Prostate gland (tissue), 2 donors: ENCODE results near the gene CENPVL2. TPM values are rescaled to one million over a fixed set of nuclear protein-coding genes. Genes with fewer than 3 reads are reported as not detected.
"Not testable (repeated sequence)": the region's sequence is repeated elsewhere in the genome, so short reads cannot be mapped to it uniquely, and the experiment has no call there.

Experiments used
- DNase-seq: peaks from one replicate; pipeline ENCODE4 v3.0.0-alpha.2; 2019; ENCODE audit warnings: low spot score
- H3K27ac ChIP-seq, 2 donors: fragments of 200-600 bp; sonication (generic); 2 replicates each; pipeline ENCODE4 v1.5.1; 2017 to 2019
- H3K27me3 ChIP-seq: fragments of 200-600 bp; sonication (generic); replicated peaks from 2 replicates; pipeline ENCODE4 v1.5.1; 2019; ENCODE audit not compliant: insufficient read depth
- H3K36me3 ChIP-seq, 2 donors: fragments of 200-600 bp; sonication (generic); 1 replicate in 1 of 2; 2 replicates in 1 of 2; pipeline versions ENCODE4 v1.5.1 to v1.8.1; 2017 to 2019
- H3K4me1 ChIP-seq: fragments of 200-600 bp; sonication (generic); replicated peaks from 2 replicates; pipeline ENCODE4 v1.5.1; 2019
- H3K4me3 ChIP-seq, 2 donors: fragments of 200-600 bp; sonication (generic); 2 replicates each; pipeline ENCODE4 v1.5.1; 2017 to 2019
- H3K9me3 ChIP-seq: fragments of 200-600 bp; sonication (generic); 2 replicates; pipeline ENCODE4 v1.5.1; 2017
- POLR2A ChIP-seq: fragments of 450-650 bp; IDR thresholded peaks from one replicate; pipeline ENCODE4 v1.6.1; 2016; ENCODE audit warnings: antibody characterized with exemption, mild to moderate bottlenecking
- POLR2AphosphoS5 ChIP-seq: sonication (generic); formaldehyde crosslinking; IDR thresholded peaks from one replicate; pipeline ENCODE4 v1.6.1; 2017; ENCODE audit warnings: antibody characterized with exemption
- WGBS: methylation state at CpG from one replicate; pipeline ENCODE4 v1.1.5; 2018; 5-methylcytosine and 5-hydroxymethylcytosine counted together
- intact Hi-C: fragments of 100-400 bp; cut with DNase I; formaldehyde crosslinking; loops from one replicate; pipeline ENCODE4 v1.14.2; 2022
- total RNA-seq, 2 donors: library from RNA; depleted of rRNA; stranded (reverse); fragments of >200 nt; gene quantifications; one replicate each; pipeline ENCODE4 v1.1.0, GENCODE V29; 2016
- TF ChIP-seq, protein P1 (sequence below), 4 experiments: fragments of 200-600 bp in 2 of 4; fragments of 450-650 bp in 2 of 4; sonication (generic) in 2 of 4; IDR thresholded peaks; 1 replicate in 3 of 4; 2 replicates in 1 of 4; pipeline ENCODE4 v1.5.1; 2016 to 2019; ENCODE audit warnings: antibody characterized with exemption in 4 of 4, mild to moderate bottlenecking in 2 of 4, moderate library complexity in 2 of 4

Gene CENPVL2
- total RNA-seq: 1 to 10 TPM in 1 of 2 donors, not detected in 1; 3.0 TPM

DNA sequence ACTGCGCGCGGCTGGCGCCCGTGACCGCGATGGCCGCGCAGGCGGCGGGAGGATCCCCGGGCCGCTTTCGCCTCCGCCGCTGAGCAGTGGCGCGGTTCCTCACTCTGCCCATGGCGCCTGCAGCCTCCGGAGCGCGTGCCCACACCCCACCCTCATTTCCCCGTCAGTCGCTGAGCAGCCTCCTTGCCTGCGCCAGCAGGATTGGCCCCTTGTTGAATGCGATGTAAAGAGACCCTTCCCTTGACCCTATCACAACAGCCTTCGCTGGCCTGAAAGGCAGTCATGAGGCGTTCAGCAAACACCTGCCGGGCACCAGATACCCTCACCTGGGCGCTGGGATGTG lies at the start of gene CENPVL2:
CENPVL2 (minus strand) TSS at position 112 of the 343 bp plus-strand sequence; CDS start at position 112, 0 bp downstream.
- WGBS: no CpG with 5 or more reads among the region's 30 CpGs
- H3K4me1 ChIP-seq, intact Hi-C loops, H3K9me3 ChIP-seq, H3K4me3 ChIP-seq, H3K27ac ChIP-seq, H3K27me3 ChIP-seq, DNase-seq, H3K36me3 ChIP-seq: not testable (repeated sequence)

DNA sequence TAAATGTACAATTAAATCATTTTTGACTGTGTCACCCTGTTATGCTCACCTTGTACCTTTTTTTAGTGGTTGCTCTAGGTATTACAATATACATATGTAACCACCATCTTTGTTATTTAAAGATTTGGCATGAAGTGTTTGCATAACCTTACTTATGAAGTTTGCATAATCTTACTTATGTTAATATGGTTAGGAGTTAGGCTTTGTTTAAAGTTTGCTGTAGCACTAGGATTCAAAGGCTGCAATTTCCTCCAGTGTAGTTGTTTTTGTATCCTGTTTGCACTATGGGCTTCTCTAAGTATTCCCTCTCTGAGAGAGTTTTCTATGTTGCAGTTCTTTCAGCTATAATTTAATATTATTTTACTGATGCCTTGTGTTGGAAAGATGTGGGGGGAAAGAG lies 45.6 kb upstream of the CENPVL2 start:
- Histone ChIP-seq H3K4me1 (no peaks in the 10 kb centered on the region), H3K27me3 (no peaks in the 10 kb centered on the region), H3K9me3 (no peaks in the 10 kb centered on the region), H3K27ac (no peak overlapping the region), H3K36me3 (no peaks in the 10 kb centered on the region), H3K4me3 (no peak overlapping the region)
- TF ChIP-seq, protein P1, sequence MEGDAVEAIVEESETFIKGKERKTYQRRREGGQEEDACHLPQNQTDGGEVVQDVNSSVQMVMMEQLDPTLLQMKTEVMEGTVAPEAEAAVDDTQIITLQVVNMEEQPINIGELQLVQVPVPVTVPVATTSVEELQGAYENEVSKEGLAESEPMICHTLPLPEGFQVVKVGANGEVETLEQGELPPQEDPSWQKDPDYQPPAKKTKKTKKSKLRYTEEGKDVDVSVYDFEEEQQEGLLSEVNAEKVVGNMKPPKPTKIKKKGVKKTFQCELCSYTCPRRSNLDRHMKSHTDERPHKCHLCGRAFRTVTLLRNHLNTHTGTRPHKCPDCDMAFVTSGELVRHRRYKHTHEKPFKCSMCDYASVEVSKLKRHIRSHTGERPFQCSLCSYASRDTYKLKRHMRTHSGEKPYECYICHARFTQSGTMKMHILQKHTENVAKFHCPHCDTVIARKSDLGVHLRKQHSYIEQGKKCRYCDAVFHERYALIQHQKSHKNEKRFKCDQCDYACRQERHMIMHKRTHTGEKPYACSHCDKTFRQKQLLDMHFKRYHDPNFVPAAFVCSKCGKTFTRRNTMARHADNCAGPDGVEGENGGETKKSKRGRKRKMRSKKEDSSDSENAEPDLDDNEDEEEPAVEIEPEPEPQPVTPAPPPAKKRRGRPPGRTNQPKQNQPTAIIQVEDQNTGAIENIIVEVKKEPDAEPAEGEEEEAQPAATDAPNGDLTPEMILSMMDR (IDR thresholded peaks at IDR 0.05): no peak
- TF ChIP-seq POLR2AphosphoS5 (no peak), POLR2A (no peak)
- DNase-seq: no peak
- intact Hi-C loops: no loop called here

DNA sequence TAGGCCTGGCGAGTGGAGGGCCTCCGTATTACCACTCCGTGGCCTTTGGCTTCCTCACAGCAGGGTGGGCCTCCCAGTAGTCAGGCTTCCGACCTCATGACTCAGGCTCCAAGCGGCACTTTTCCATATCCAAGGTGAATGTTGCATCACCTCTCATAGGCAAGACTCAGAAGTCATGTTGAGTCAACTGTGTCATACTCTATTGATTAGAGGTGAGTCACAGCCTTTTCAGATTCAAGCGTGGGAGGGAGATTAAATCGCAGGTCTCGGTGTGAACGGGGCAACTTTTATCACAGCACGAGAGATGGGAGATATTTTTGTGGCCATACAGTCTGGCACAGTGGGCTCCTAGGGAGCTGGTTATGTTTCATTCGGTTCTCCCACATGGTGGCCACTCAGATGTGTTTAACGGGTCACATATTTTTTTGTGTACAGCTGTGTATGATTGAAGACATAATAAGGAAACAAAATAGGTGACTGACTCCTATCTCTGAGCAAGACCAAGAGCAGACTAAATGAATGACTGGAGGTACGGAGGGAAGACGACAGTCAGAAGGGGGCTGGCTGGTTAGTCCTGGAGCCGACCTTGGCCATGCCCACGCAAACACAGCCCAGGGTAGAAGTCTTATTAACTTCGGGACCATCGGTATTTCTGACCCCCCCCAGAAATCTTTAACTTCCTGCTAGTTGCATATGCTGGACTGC lies 30.5 kb upstream of the CENPVL2 start:
- H3K4me1 ChIP-seq, H3K27ac ChIP-seq, DNase-seq, intact Hi-C loops, H3K9me3 ChIP-seq, H3K36me3 ChIP-seq, H3K27me3 ChIP-seq, H3K4me3 ChIP-seq: not testable (repeated sequence)
- WGBS: no CpG with 5 or more reads among the region's 18 CpGs

DNA sequence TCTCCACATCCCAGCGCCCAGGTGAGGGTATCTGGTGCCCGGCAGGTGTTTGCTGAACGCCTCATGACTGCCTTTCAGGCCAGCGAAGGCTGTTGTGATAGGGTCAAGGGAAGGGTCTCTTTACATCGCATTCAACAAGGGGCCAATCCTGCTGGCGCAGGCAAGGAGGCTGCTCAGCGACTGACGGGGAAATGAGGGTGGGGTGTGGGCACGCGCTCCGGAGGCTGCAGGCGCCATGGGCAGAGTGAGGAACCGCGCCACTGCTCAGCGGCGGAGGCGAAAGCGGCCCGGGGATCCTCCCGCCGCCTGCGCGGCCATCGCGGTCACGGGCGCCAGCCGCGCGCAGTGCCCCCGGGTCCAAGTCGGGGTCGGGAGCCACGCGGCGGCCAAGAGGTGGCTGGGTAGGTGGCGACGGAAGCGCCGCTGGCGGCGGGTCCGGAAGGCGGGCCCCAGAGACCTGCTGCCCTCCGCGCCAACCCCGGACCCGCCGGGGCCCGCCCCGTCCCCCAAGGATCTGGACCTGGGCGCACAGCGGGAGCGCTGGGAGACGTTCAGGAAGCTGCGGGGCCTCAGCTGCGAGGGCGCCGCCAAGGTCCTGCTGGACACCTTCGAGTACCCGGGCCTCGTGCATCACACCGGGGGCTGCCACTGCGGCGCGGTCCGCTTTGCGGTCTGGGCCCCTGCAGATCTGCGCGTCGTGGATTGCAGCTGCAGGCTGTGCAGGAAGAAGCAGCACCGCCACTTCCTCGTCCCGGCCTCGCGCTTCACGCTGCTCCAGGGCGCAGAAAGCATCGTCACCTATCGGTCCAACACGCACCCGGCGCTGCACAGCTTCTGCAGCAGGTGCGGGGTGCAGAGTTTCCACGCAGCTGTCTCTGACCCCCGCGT lies 27.9 kb upstream of the CENPVL2 start, which contains the start of gene CENPVL1:
CENPVL1 (plus strand) TSS at position 236 of the 888 bp plus-strand sequence; CDS start at position 236, 0 bp downstream.
- H3K27ac ChIP-seq, H3K36me3 ChIP-seq, H3K4me3 ChIP-seq, DNase-seq, intact Hi-C loops, H3K9me3 ChIP-seq, H3K4me1 ChIP-seq, H3K27me3 ChIP-seq: not testable (repeated sequence)
- no CpG with 5 or more reads among the region's 87 CpGs for WGBS

DNA sequence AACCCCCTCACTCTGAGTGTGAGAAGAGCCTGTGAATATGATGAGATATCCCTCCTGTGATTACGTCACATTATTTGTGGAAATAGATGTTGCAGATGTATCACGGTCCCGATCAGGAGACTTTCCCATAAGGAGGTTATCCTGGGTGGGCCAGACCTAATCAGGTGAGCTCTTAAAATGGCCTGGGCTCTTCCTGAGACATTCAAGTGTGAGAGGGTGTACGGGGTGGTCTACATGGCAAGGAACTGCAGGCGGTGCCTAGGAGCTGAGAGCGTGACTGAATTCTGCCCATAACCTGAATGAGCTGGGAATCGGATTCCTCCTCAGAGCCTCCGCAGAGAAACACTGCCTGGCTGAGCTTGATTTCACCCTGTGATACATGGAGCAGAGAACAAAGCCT lies 14.8 kb upstream of the CENPVL2 start:
- DNase-seq: no peak
- Histone ChIP-seq H3K27me3 (no peaks in the 10 kb centered on the region), H3K9me3 (no peaks in the 10 kb centered on the region), H3K27ac (no peak overlapping the region), H3K36me3 (no peaks in the 10 kb centered on the region), H3K4me3 (no peak overlapping the region), H3K4me1 (no peaks in the 10 kb centered on the region)
- WGBS: 81% methylated on average over 8 of the region's 8 CpGs
- intact Hi-C loops: no loop called here
- no peak for TF ChIP-seq POLR2AphosphoS5

DNA sequence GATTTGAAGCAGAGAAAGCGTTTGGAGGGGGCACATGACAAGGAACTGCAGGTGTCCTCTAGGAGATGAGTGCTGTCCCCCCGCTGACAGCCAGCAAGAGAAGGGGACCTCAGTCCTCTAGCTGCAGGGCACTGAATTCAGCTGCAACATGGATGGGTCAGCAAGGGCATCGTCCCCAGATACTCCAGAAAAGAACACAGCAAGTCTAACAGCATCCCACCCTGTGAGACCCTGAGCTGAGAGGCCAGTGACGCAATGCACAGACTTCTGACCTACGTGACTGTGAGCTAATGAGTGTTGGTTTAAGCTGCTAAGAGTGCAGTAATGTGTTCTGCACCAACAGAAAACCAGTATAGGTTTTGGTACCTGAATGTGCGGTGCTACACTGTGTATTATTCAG lies 11.6 kb upstream of the CENPVL2 start:
- WGBS: 78% methylated on average over 5 of the region's 6 CpGs
- DNase-seq: no peak
- intact Hi-C loops: no loop called here

DNA sequence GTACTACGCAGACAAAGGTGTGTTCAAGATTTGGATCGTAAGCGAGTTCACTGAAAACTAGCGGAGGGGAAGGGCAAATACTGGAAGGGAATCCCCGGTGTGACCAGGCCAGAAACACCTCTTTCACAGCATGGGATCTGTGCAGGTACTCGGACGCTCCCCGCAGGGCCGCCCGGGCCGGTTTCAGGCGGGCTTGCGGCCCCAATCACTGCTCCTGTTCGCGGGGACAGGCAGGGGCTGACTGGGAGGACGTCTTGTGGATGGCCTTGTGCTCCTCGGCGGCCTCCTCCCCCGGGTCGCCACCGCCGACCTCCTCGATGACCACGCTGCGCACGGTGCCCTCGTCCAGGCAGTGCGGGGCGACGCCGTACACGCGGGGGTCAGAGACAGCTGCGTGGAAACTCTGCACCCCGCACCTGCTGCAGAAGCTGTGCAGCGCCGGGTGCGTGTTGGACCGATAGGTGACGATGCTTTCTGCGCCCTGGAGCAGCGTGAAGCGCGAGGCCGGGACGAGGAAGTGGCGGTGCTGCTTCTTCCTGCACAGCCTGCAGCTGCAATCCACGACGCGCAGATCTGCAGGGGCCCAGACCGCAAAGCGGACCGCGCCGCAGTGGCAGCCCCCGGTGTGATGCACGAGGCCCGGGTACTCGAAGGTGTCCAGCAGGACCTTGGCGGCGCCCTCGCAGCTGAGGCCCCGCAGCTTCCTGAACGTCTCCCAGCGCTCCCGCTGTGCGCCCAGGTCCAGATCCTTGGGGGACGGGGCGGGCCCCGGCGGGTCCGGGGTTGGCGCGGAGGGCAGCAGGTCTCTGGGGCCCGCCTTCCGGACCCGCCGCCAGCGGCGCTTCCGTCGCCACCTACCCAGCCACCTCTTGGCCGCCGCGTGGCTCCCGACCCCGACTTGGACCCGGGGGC lies 567 bp downstream of the CENPVL2 start:
- DNase-seq, H3K27me3 ChIP-seq, intact Hi-C loops, H3K4me3 ChIP-seq, H3K9me3 ChIP-seq, H3K27ac ChIP-seq, H3K4me1 ChIP-seq, H3K36me3 ChIP-seq: not testable (repeated sequence)
- WGBS: no CpG with 5 or more reads among the region's 88 CpGs

More for the DNA sequence above, 11.6 kb upstream of the CENPVL2 start:
- Histone ChIP-seq H3K9me3 (no peaks in the 10 kb centered on the region), H3K27me3 (no peaks in the 10 kb centered on the region), H3K27ac (no peak overlapping the region), H3K36me3 (no peaks in the 10 kb centered on the region), H3K4me3 (no peak overlapping the region), H3K4me1 (no peaks in the 10 kb centered on the region)
- TF ChIP-seq POLR2A (no peak), POLR2AphosphoS5 (no peak)
- TF ChIP-seq, protein P1 (IDR thresholded peaks at IDR 0.05): no peak

DNA sequence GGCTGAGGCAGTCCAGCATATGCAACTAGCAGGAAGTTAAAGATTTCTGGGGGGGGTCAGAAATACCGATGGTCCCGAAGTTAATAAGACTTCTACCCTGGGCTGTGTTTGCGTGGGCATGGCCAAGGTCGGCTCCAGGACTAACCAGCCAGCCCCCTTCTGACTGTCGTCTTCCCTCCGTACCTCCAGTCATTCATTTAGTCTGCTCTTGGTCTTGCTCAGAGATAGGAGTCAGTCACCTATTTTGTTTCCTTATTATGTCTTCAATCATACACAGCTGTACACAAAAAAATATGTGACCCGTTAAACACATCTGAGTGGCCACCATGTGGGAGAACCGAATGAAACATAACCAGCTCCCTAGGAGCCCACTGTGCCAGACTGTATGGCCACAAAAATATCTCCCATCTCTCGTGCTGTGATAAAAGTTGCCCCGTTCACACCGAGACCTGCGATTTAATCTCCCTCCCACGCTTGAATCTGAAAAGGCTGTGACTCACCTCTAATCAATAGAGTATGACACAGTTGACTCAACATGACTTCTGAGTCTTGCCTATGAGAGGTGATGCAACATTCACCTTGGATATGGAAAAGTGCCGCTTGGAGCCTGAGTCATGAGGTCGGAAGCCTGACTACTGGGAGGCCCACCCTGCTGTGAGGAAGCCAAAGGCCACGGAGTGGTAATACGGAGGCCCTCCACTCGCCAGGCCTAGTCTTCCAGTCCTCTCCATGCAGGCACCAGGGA lies 2.8 kb downstream of the CENPVL2 start:
- H3K36me3 ChIP-seq, H3K4me1 ChIP-seq, H3K4me3 ChIP-seq, H3K27ac ChIP-seq, DNase-seq, intact Hi-C loops, H3K9me3 ChIP-seq, H3K27me3 ChIP-seq: not testable (repeated sequence)
- no CpG with 5 or more reads among the region's 18 CpGs for WGBS
